GM23248 (cell line): ENCODE measurements around the gene ZNF497. TPM values are rescaled to one million over a fixed set of nuclear protein-coding genes. Genes with fewer than 3 reads are reported as not detected.
A peak's percentile ranks its signal among the peaks of the same experiment; 100 is the strongest.
"Not testable (repeated sequence)": the region's sequence is repeated elsewhere in the genome, so short reads cannot be mapped to it uniquely, and the experiment has no call there.

Source experiments
- DNase-seq: peaks from one replicate; pipeline ENCODE4 v3.0.0-alpha.2; 2015
- H2AFZ ChIP-seq: fragments of 200-600 bp; sonication (generic); 2 replicates; pipeline ENCODE4 v1.6.1; 2016; ENCODE audit warnings: antibody characterized with exemption
- H3F3A ChIP-seq: fragments of 200-600 bp; sonication (generic); 2 replicates; pipeline ENCODE4 v1.6.1; 2016; ENCODE audit warnings: mild to moderate bottlenecking, antibody characterized with exemption, mixed run types; ENCODE audit not compliant: insufficient read depth
- H3K27ac ChIP-seq: fragments of 200-600 bp; sonication (generic); 2 replicates; pipeline ENCODE4 v1.5.1; 2016; ENCODE audit warnings: mild to moderate bottlenecking
- H3K27me3 ChIP-seq: fragments of 200-600 bp; sonication (generic); replicated peaks from 2 replicates; pipeline ENCODE4 v1.6.1; 2016; ENCODE audit warnings: mild to moderate bottlenecking; ENCODE audit not compliant: insufficient read depth
- H3K36me3 ChIP-seq: fragments of 200-600 bp; sonication (generic); 2 replicates; pipeline ENCODE4 v1.6.1; 2016; ENCODE audit warnings: low read depth, mild to moderate bottlenecking
- H3K4me1 ChIP-seq: fragments of 200-600 bp; sonication (generic); 2 replicates; pipeline ENCODE4 v1.6.1; 2016; ENCODE audit warnings: mild to moderate bottlenecking; ENCODE audit not compliant: insufficient read depth
- H3K4me2 ChIP-seq: fragments of 200-600 bp; sonication (generic); one replicate; pipeline ENCODE4 v1.6.1; 2016; ENCODE audit warnings: mild to moderate bottlenecking; ENCODE audit not compliant: unreplicated experiment
- H3K4me3 ChIP-seq: fragments of 200-600 bp; sonication (generic); 2 replicates; pipeline ENCODE4 v1.5.1; 2016; ENCODE audit warnings: mild to moderate bottlenecking
- H3K79me2 ChIP-seq: fragments of 200-600 bp; sonication (generic); 2 replicates; pipeline ENCODE4 v1.6.1; 2016; ENCODE audit warnings: mild to moderate bottlenecking; ENCODE audit not compliant: insufficient read depth
- H3K9ac ChIP-seq: fragments of 200-600 bp; sonication (generic); 2 replicates; pipeline ENCODE4 v1.6.1; 2016; ENCODE audit warnings: mild to moderate bottlenecking
- H3K9me2 ChIP-seq: fragments of 200-600 bp; sonication (generic); 2 replicates; pipeline ENCODE4 v1.6.1; 2016; ENCODE audit warnings: mixed run types, mild to moderate bottlenecking, moderate library complexity; ENCODE audit not compliant: insufficient read depth
- H3K9me3 ChIP-seq: fragments of 200-600 bp; sonication (generic); one replicate; pipeline ENCODE4 v1.6.1; 2017; ENCODE audit warnings: low read depth
- H4K20me1 ChIP-seq: fragments of 200-600 bp; sonication (generic); 2 replicates; pipeline ENCODE4 v1.6.0; 2016; ENCODE audit not compliant: insufficient read depth
- EZH2 ChIP-seq: fragments of 200-600 bp; sonication (generic); IDR thresholded peaks from 2 replicates; pipeline ENCODE4 v1.6.1; 2018; ENCODE audit warnings: antibody characterized with exemption, mild to moderate bottlenecking; ENCODE audit not compliant: insufficient read depth, poor library complexity, severe bottlenecking
- EZH2phosphoT487 ChIP-seq: fragments of 200-600 bp; sonication (generic); IDR thresholded peaks from 2 replicates; pipeline ENCODE4 v1.6.1; 2018; ENCODE audit warnings: antibody characterized with exemption, moderate library complexity, mild to moderate bottlenecking, low read depth; ENCODE audit not compliant: insufficient read depth
- WGBS, 2 experiments: methylation state at CpG; one replicate each; pipeline ENCODE4 v1.1.6; 2015 to 2017; ENCODE audit warnings: low lambda C conversion rate in 2 of 2, low coverage in 1 of 2; ENCODE audit errors: missing lambda C conversion rate in 2 of 2; 5-methylcytosine and 5-hydroxymethylcytosine counted together
- in situ Hi-C: fragments of 300-500 bp; cut with MboI; formaldehyde crosslinking; loops from 2 replicates; pipeline ENCODE4 v1.15.0; 2020
- polyA plus RNA-seq: library from polyadenylated mRNA; unstranded; fragments of >200 nt; fragmentation: Nextera tagmentation; extraction: Ambion mirVana; gene quantifications from 2 replicates; pipeline ENCODE4 v1.2.1, GENCODE V29; 2016
- total RNA-seq: library from RNA; depleted of rRNA; stranded (reverse); fragments of >200 nt; shearing (Covaris generic); gene quantifications from 2 replicates; pipeline ENCODE4 v1.2.3, GENCODE V29; 2014

The ZNF497 gene
- total and polyA plus RNA-seq, 2 experiments from 2014 or later: 0.65 to 0.97 TPM

DNA sequence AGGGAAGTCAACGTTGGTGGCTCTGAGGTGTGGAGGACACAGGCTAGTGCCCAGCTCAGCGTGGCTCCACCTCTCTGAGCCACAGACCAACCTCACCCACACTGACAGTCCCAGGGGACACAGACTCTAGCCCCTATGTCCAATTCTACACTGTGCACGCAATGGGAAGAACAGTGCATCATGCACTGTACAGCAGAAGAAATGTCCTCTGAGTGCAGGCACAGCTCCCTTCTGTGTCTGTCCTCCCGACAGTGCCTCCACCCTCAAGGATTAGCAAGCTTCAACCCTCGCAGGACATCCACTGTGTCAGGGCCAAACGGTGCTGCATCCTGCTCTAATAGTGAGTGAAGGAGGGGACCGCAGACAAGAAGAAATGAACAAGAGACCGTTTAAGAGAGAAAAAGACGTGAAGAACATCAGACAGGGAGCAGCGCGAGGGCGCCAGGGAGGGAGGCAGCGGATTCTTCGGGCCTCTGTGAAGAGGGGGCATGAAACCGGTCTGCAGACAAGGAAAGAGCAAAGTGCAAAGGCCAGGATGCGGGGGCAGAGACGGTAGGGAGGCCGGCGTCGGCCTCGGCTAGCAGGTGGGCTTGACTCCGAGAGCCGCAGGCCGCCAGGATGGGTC is 17.6 kb upstream of the ZNF497 start:
- H3K27me3 ChIP-seq: no peaks in the 10 kb centered on the region
- WGBS, 2 experiments: 1 to 2% methylated on average over 21 to 24 of the region's 24 CpGs
- peak overlapping the region; percentile 78 for H3K4me2 ChIP-seq
- H3F3A ChIP-seq: 0 out of 2 replicates have a peak, but pooled peaks cover 5% of the 10 kb centered on the region
- in situ Hi-C loops: no loop called here
- peak overlapping the region; percentile 76 for H3K27ac ChIP-seq
- no peaks in the 10 kb centered on the region for H4K20me1 ChIP-seq
- peaks cover 9% of the 10 kb centered on the region for H3K4me1 ChIP-seq
- peak overlapping the region; percentile 87 for H2AFZ ChIP-seq
- TF ChIP-seq EZH2 (no peak), EZH2phosphoT487 (no peak)
- peak; percentile 55 for DNase-seq
- no peaks in the 10 kb centered on the region for H3K9me2 ChIP-seq
- H3K9me3 ChIP-seq: no peaks in the 10 kb centered on the region
- no peaks in the 10 kb centered on the region for H3K36me3 ChIP-seq
- peak overlapping the region; percentile 89 for H3K9ac ChIP-seq
- peaks cover 36% of the 10 kb centered on the region for H3K79me2 ChIP-seq
- peak overlapping the region; percentile 88 for H3K4me3 ChIP-seq

DNA sequence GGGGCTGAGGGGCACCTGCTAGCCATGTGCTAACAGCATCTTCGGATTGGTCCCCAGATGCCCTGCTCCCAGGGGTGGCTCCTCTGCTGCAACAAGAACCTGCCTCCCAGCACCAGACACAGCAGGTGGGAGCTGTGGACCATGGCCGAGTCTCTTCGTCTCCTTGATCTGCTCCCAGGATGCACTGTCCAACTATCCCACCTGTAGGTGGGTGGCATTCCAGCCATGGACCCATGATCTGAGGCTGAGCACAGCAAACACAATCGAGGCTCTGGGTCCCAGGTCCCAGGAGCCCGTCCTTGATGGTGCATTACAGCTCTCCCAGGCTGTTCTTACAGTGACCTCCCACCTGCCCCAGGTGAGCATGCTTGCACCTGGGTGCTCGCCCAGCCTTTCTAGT is 16.7 kb upstream of the ZNF497 start:
- in situ Hi-C loops: no loop called here
- DNase-seq: no peak
- no peak overlapping the region for H2AFZ ChIP-seq

DNA sequence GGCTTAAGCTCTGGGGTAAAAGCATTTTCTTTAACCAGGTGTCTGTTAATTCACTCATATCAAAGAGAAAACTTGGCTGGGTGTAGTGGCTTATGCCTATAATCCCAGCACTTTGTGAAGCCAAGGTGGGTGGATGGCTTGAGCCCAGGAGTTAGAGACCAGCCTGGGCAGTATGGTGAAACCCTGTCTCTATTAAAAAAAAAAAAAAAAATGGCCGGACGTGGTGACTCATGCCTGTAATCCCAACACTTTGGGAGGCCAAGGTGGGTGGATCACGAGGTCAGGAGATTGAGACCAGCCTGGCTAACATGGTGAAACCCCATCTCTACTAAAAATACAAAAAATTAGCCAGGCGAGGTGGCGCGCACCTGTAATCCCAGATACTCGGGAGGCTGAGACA is 14.2 kb upstream of the ZNF497 start:
- H3K9ac ChIP-seq, H3K27ac ChIP-seq, H3K4me2 ChIP-seq, H3K4me1 ChIP-seq, H3K9me2 ChIP-seq, H3K36me3 ChIP-seq, H4K20me1 ChIP-seq, in situ Hi-C loops, H2AFZ ChIP-seq, H3F3A ChIP-seq, H3K9me3 ChIP-seq, H3K4me3 ChIP-seq, H3K27me3 ChIP-seq: not testable (repeated sequence)
- peaks cover 26% of the 10 kb centered on the region for H3K79me2 ChIP-seq
- peak; percentile 24 for DNase-seq
- WGBS, 2 experiments: 68 to 97% methylated on average over 5 to 7 of the region's 7 CpGs

More for the DNA sequence above, 16.7 kb upstream of the ZNF497 start:
- Histone ChIP-seq H3K9me2 (no peaks in the 10 kb centered on the region), H3K79me2 (peaks cover 33% of the 10 kb centered on the region), H3K4me3 (no peak overlapping the region), H3F3A (0 out of 2 replicates have a peak, but pooled peaks cover 5% of the 10 kb centered on the region), H3K36me3 (no peaks in the 10 kb centered on the region), H3K9me3 (no peaks in the 10 kb centered on the region), H3K27me3 (no peaks in the 10 kb centered on the region), H4K20me1 (no peaks in the 10 kb centered on the region), H3K27ac (no peak overlapping the region), H3K4me2 (no peak overlapping the region), H3K9ac (no peak overlapping the region), H3K4me1 (peaks cover 9% of the 10 kb centered on the region)
- TF ChIP-seq EZH2phosphoT487 (no peak), EZH2 (no peak)
- WGBS, 2 experiments: 80 to 86% methylated on average over 6 of the region's 6 CpGs

DNA sequence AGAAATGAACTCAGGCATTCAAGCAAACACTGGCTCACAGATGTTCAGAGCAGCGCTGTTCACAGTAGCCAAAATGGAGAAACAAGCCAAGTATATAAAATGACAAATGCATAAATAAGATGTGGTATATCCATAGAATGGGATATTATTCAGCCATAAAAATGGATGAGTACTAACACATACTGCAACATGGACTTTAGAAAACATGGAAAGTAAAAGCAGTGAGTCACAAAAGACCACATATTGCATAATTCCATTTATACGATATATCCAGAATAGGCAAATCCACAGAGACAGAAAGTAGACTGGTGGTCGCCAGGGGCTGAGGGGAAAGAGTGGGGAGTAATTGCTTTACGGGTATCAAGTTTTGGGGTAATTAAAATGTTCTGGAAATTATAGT is 11.6 kb upstream of the ZNF497 start:
- H2AFZ ChIP-seq: no peak overlapping the region
- no peaks in the 10 kb centered on the region for H3F3A ChIP-seq
- H3K27me3 ChIP-seq: no peaks in the 10 kb centered on the region
- no peak overlapping the region for H3K4me3 ChIP-seq
- H4K20me1 ChIP-seq: no peaks in the 10 kb centered on the region
- DNase-seq: peak; percentile 40
- no peak overlapping the region for H3K4me2 ChIP-seq
- in situ Hi-C loops: no loop called here
- H3K27ac ChIP-seq: no peak overlapping the region
- no peaks in the 10 kb centered on the region for H3K9me3 ChIP-seq
- peaks cover 12% of the 10 kb centered on the region for H3K79me2 ChIP-seq
- no peak overlapping the region for H3K9ac ChIP-seq
- H3K9me2 ChIP-seq: no peaks in the 10 kb centered on the region
- no peaks in the 10 kb centered on the region for H3K4me1 ChIP-seq
- WGBS, 2 experiments: 65 to 72% methylated on average over 4 of the region's 4 CpGs
- TF ChIP-seq EZH2phosphoT487 (no peak), EZH2 (no peak)
- H3K36me3 ChIP-seq: no peaks in the 10 kb centered on the region
